Activated CD4-positive, alpha-beta memory T cell treated with anti-CD3 and anti-CD28 coated beads, Interleukin-2, amount 10 ng/mL, durations not matched to agents 7 days and 5 days (primary cell): ENCODE results near the gene ALK. TPM values are rescaled to one million over a fixed set of nuclear protein-coding genes. Genes with fewer than 3 reads are reported as not detected.

Source experiments
- total RNA-seq, 2 experiments: library from RNA; stranded (reverse); gene quantifications; one replicate each; pipeline ENCODE4 v1.2.3, GENCODE V29; 2021

Gene ALK
- total RNA-seq, 2 experiments from 2014 or later, result not detected

Other genes starting within 250 kb of the ALK start
- 10 to 100 TPM; 51.2 to 52.9 TPM for gene YPEL5, start 225.4 kb upstream of the ALK start, total RNA-seq